Kidney (tissue), 14 donors: ENCODE data around the gene MEPE. TPM values are rescaled to one million over a fixed set of nuclear protein-coding genes. Genes with fewer than 3 reads are reported as not detected.

Experiments used
- DNase-seq, 5 donors: peaks; one replicate each; pipeline ENCODE4 v3.0.0-alpha.2; 2013 to 2020
- FAIRE-seq: peaks from 2 replicates; lab custom pipeline; 2012; peaks lifted over from hg19 to GRCh38; lab: Jason Lieb, UNC
- H3K27ac ChIP-seq, 2 donors: one replicate each; pipeline ENCODE4 v1.7.0; 2013; ENCODE audit warnings: low read depth in 2 of 2, low read length in 2 of 2, inconsistent platforms in 1 of 2
- H3K27me3 ChIP-seq: one replicate; pipeline ENCODE4 v1.7.1; 2013; ENCODE audit warnings: low read length, inconsistent platforms; ENCODE audit not compliant: control insufficient read depth, insufficient read depth
- H3K36me3 ChIP-seq, 3 donors: one replicate each; pipeline versions ENCODE4 v1.7.0 to v1.7.1; 2013; ENCODE audit warnings: low read length in 3 of 3, control low read depth in 1 of 3, inconsistent platforms in 1 of 3; ENCODE audit not compliant: insufficient read depth in 3 of 3, control insufficient read depth in 2 of 3
- H3K4me1 ChIP-seq, 3 donors: one replicate each; pipeline versions ENCODE4 v1.7.0 to v1.7.1; 2013; ENCODE audit warnings: low read length in 3 of 3, inconsistent platforms in 1 of 3, low read depth in 1 of 3; ENCODE audit not compliant: control insufficient read depth in 2 of 3, insufficient read depth in 2 of 3
- H3K4me3 ChIP-seq, 3 donors: one replicate each; pipeline versions ENCODE4 v1.7.0 to v1.8.1; 2013; ENCODE audit warnings: low read length in 3 of 3, control low read depth in 1 of 3, inconsistent platforms in 1 of 3
- H3K9ac ChIP-seq, 3 donors: one replicate each; pipeline versions ENCODE4 v1.7.0 to v1.7.1; 2013; ENCODE audit warnings: low read length in 3 of 3, control low read depth in 1 of 3, inconsistent platforms in 1 of 3
- H3K9me3 ChIP-seq, 3 donors: one replicate each; pipeline versions ENCODE4 v1.7.0 to v1.7.1; 2013; ENCODE audit warnings: low read length in 3 of 3, control low read depth in 1 of 3, inconsistent platforms in 1 of 3; ENCODE audit not compliant: control insufficient read depth in 2 of 3, insufficient read depth in 1 of 3
- intact Hi-C: fragments of 100-400 bp; cut with DNase I; formaldehyde crosslinking; loops from one replicate; pipeline ENCODE4 v1.11.1; 2022
- polyA plus RNA-seq: library from polyadenylated mRNA; stranded (reverse); fragments of 350-450 nt; fragmentation: Illumina TruSeq; extraction: RNeasy Lipid Tissue Mini Kit (QIAGEN cat#74804); gene quantifications from one replicate; pipeline ENCODE4 v1.2.3, GENCODE V29; 2014; ENCODE audit warnings: low read depth, low replicate concordance; ENCODE audit not compliant: insufficient read depth
- total RNA-seq: library from RNA; stranded (reverse); fragmentation: NEBNext Ultra II Directional; extraction: Animal tissue kit (Norgen Biotek cat#: 25700); gene quantifications from one replicate; pipeline ENCODE4 v1.2.1, GENCODE V29; 2021
- TF ChIP-seq, protein P1 (sequence below): IDR thresholded peaks from 3 replicates; pipeline ENCODE4 v1.5.1; 2012; ENCODE audit warnings: mild to moderate bottlenecking, moderate library complexity, borderline replicate concordance; ENCODE audit not compliant: insufficient read depth; ENCODE audit errors: extremely low read depth
- donor health status: control.
- donor health status: control.
- donor health status: control.
- donor health status: control.
- donor health status: control.
- donor health status: DM: yes; HTN: yes; CAD: no.
- donor health status: Normal renal cell carcinoma (clear cell type).

MEPE gene
- total and polyA plus RNA-seq, 2 donors from 2014 or later = not detected

DNA sequence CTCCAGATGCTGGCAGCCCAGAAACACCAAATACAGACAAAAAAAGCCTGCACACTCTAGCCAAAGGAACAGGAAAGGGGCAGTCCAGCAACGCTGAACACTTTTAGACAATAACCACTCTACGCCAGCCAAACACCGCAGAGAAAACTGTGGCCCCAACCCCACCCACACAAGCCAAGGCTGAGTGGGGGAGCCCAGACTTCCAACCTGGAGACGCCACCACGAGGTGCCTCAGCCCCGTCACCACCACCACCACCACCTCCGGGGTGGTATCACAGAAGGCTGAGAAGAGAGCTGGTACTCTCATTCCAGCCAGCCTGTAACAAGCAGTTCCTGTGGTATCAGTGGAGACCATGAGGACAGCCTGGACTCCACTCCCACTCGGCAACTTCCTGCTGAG lies 22.8 kb downstream of the MEPE start:
- H3K9ac ChIP-seq = no peak overlapping the region
- H3K27me3 ChIP-seq = no peaks in the 10 kb centered on the region
- H3K4me3 ChIP-seq = no peak overlapping the region
- no peaks in the 10 kb centered on the region for H3K36me3 ChIP-seq
- H3K27ac ChIP-seq = no peak overlapping the region
- TF ChIP-seq, protein P1, sequence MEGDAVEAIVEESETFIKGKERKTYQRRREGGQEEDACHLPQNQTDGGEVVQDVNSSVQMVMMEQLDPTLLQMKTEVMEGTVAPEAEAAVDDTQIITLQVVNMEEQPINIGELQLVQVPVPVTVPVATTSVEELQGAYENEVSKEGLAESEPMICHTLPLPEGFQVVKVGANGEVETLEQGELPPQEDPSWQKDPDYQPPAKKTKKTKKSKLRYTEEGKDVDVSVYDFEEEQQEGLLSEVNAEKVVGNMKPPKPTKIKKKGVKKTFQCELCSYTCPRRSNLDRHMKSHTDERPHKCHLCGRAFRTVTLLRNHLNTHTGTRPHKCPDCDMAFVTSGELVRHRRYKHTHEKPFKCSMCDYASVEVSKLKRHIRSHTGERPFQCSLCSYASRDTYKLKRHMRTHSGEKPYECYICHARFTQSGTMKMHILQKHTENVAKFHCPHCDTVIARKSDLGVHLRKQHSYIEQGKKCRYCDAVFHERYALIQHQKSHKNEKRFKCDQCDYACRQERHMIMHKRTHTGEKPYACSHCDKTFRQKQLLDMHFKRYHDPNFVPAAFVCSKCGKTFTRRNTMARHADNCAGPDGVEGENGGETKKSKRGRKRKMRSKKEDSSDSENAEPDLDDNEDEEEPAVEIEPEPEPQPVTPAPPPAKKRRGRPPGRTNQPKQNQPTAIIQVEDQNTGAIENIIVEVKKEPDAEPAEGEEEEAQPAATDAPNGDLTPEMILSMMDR = no peak
- FAIRE-seq (no peak), DNase-seq (no peak)
- H3K4me1 ChIP-seq = peaks cover 0 to 16% (median 5%) of the 10 kb centered on the region in 3 donors
- intact Hi-C loops = loop anchor here (5.0 to 10.0 kb wide), 2 partner anchors 119 to 357 kb away; partner anchors contain the start of gene SPP1
- H3K9me3 ChIP-seq = no peaks in the 10 kb centered on the region

DNA sequence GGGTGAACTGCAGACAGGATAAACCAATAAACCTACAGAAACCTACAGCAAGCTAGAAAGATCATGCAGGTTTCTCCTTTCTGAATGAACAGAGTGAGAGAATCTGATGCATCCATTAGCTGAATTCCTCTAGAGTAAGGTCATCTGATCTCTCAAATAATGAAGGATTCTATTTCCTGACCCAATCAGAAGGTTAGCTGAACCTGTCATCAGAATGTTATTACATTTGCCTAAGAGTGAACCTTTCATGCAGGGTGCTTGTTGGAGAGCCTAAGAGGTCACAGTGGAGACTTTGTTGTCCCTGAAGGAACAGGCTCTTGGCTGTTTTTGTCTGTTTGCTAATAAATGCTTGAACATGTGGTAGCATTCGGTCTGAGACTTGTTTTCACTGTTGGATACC lies 24.0 kb downstream of the MEPE start:
- H3K9me3 ChIP-seq = no peaks in the 10 kb centered on the region
- intact Hi-C loops = loop anchor here (5.0 to 10.0 kb wide), 2 partner anchors 118 to 355 kb away; partner anchors contain the start of gene SPP1

DNA sequence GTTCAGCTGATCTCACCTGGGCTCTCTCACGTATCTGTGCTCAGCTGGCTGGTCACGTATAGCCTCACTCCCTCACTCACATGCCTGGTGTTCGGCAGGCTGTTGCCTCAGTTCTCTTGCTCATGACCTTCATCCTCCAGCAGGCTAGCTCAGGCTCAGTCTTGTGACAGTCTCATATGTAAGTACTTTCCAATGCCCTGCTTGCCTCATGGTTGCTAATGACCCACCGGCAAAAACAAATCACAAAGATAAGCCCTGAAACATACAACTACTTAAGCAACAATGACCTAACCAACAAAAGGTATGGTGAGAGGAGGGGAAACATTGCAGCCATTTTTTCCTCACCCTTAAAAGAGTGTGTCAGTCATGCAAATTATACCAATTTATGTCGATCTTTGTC lies 25.0 kb downstream of the MEPE start:
- DNase-seq (no peak), FAIRE-seq (no peak)
- TF ChIP-seq, protein P1 = no peak
- intact Hi-C loops = loop anchor here (5.0 to 10.0 kb wide), 2 partner anchors 117 to 355 kb away; partner anchors contain the start of gene SPP1
- Histone ChIP-seq H3K9me3 (no peaks in the 10 kb centered on the region), H3K27ac (peak overlapping the region in 1 of 2 donors; percentile 51), H3K36me3 (no peaks in the 10 kb centered on the region), H3K27me3 (no peaks in the 10 kb centered on the region), H3K4me1 (peaks cover 0 to 16% (median 5%) of the 10 kb centered on the region in 3 donors), H3K4me3 (no peak overlapping the region), H3K9ac (no peak overlapping the region)

More for the DNA sequence above, 24.0 kb downstream of the MEPE start:
- FAIRE-seq = no peak
- no peak overlapping the region for H3K9ac ChIP-seq
- H3K27me3 ChIP-seq = no peaks in the 10 kb centered on the region
- DNase-seq = no peak
- peaks cover 0 to 16% (median 5%) of the 10 kb centered on the region in 3 donors for H3K4me1 ChIP-seq
- TF ChIP-seq, protein P1 = no peak
- H3K36me3 ChIP-seq = no peaks in the 10 kb centered on the region
- no peak overlapping the region for H3K4me3 ChIP-seq
- peak overlapping the region in 1 of 2 donors; percentile 42 for H3K27ac ChIP-seq

DNA sequence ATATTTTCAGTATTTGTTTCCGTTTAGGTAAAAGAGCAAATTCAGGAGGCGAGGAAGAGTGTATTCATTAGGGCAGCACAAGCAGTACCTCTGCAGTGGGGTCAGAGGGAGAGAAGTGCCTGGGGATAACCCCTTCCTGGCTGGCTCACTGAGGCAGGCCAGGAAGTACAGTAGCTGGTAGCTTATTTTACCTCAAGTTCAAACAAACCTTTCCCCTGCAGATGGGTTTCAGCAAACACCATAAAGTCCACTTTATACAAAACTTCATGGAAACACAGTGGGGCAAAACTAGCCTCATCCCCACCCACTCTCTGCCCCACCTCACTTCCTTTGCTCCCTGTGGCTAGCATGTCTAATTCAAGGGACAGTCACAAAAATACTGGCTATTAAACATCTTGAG lies 29.5 kb downstream of the MEPE start:
- TF ChIP-seq, protein P1 = no peak
- H3K9ac ChIP-seq = no peak overlapping the region
- intact Hi-C loops = no loop called here

More for the DNA sequence above, 29.5 kb downstream of the MEPE start:
- Histone ChIP-seq H3K4me1 (peaks cover 0 to 7% (median 0%) of the 10 kb centered on the region in 3 donors), H3K27ac (no peak overlapping the region), H3K36me3 (no peaks in the 10 kb centered on the region), H3K9me3 (no peaks in the 10 kb centered on the region), H3K4me3 (no peak overlapping the region), H3K27me3 (no peaks in the 10 kb centered on the region)
- DNase-seq (no peak), FAIRE-seq (no peak)
